Measurements from ENCODE around the gene NCR2. TPM values are rescaled to one million over a fixed set of nuclear protein-coding genes. Genes with fewer than 3 reads are reported as not detected.
A peak's percentile ranks its signal among the peaks of the same experiment; 100 is the strongest.

The NCR2 gene
- total and polyA plus RNA-seq, 9 of the 15 experiments (the other 6 are each of a cell fraction or from before 2014, with no cell fraction given), result not detected

GRCh38 chr6:41318654-41319565, 16.5 kb upstream of the NCR2 start (continued):
- TF ChIP-seq RBFOX2 (IDR thresholded peaks at IDR 0.05; ENCODE audit: low read depth, low read length) (peak; percentile 77), DLX4 (CRISPR knock-in tag; IDR thresholded peaks at IDR 0.05) (no peak), NKRF (IDR thresholded peaks at IDR 0.05; ENCODE audit: borderline replicate concordance) (no peak), MXI1 (IDR thresholded peaks at IDR 0.05; ENCODE audit: low read depth, low read length) (no peak), ESRRB (CRISPR knock-in tag; IDR thresholded peaks at IDR 0.05; ENCODE audit: borderline replicate concordance) (no peak), ZNF511 (CRISPR knock-in tag; IDR thresholded peaks at IDR 0.05) (no peak), FOXK2 (conservative IDR thresholded peaks at IDR 0.05 in 1 of 2, IDR thresholded peaks at IDR 0.05 in 1 of 2; ENCODE audit: low read depth in 2 of 2) (no peak), SMARCA5 (IDR thresholded peaks at IDR 0.05) (peak; percentile 83; the same call in 1 of the 2 replicates), TEAD1 (CRISPR knock-in tag; IDR thresholded peaks at IDR 0.05) (no peak), MGA (IDR thresholded peaks at IDR 0.05) (no peak; the same call in 1 of the 2 replicates), MTA3 (IDR thresholded peaks at IDR 0.05; ENCODE audit: borderline replicate concordance) (peak; percentile 82; the same call in 1 of the 2 replicates)
